Activated CD8-positive, alpha-beta memory T cell treated with anti-CD3 and anti-CD28 coated beads, Interleukin-2, amount 10 ng/mL, durations not matched to agents 7 days and 5 days (primary cell): ENCODE measurements around the gene KCNIP3. TPM values are rescaled to one million over a fixed set of nuclear protein-coding genes. Genes with fewer than 3 reads are reported as not detected.

Source experiments
- ATAC-seq: fragments of 150-1000 bp; cut with Tn5 transposase; one replicate; pipeline ENCODE4 v1.10.0; 2021; ENCODE audit warnings: moderate library complexity
- CTCF ChIA-PET: fragments of 350-600 bp; sonication (Branson Sonifier 250); formaldehyde crosslinking; loops from one replicate; lab custom pipeline; 2021; ENCODE audit warnings: antibody characterized with exemption; lab: Charles Lee
- DNase-seq: peaks from one replicate; pipeline ENCODE4 v3.0.0-alpha.2; 2020
- H3K27ac Mint-ChIP-seq: one replicate; pipeline ENCODE4 v1.8.0; 2021; ENCODE audit warnings: mild to moderate bottlenecking, mixed read lengths
- H3K27me3 Mint-ChIP-seq: one replicate; pipeline ENCODE4 v1.8.0; 2021; ENCODE audit warnings: mixed read lengths
- H3K36me3 Mint-ChIP-seq: one replicate; pipeline ENCODE4 v1.8.0; 2021; ENCODE audit warnings: mild to moderate bottlenecking, mixed read lengths
- H3K4me1 Mint-ChIP-seq: one replicate; pipeline ENCODE4 v1.8.0; 2021; ENCODE audit warnings: mixed read lengths
- H3K4me3 Mint-ChIP-seq: one replicate; pipeline ENCODE4 v1.8.0; 2021; ENCODE audit warnings: mild to moderate bottlenecking, moderate library complexity, mixed read lengths
- H3K9me3 Mint-ChIP-seq: one replicate; pipeline ENCODE4 v1.8.0; 2022; ENCODE audit warnings: low read depth, mixed read lengths
- total RNA-seq, 2 experiments: library from RNA; stranded (reverse); gene quantifications; one replicate each; pipeline ENCODE4 v1.2.3, GENCODE V29; 2021

Gene KCNIP3
- total RNA-seq, 2 experiments from 2014 or later, result not detected

DNA sequence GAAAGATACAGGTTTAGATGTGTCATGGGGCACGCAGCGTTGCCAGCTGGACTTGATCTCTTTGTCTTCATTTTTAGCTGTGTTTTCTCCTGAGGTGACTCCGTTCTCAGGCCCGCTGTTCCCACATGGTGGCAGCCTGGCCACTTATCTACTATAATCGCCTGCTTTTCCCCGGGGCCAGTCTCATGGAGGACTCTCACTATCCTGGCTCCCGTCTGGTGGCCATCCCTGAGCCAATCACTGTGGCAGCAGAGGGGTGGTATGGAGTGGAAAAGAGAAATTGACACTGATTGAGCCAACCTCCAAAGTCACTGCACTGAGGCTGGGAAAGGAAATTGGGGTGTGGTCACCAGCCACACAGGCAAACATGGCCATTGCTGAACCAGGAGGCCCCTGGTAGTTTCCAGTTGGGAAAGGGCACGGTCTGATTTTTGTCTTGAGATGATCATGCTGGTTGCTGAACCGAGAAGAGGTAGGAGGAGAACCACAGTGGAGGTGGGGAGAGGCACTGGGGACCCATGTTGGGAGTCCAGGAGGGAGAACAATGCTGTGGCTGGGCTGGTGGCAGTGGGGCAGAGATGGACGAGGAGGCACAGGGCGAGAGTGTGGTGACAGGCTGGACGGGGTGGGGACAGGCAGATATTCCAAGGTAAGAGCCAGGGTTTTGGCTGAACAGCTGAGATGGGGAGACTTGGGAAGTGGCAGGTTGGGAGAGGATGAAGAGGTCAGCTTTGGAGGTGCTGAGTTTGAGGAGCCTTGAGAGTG, 45.6 kb downstream of the KCNIP3 start:
- Mint-ChIP-seq H3K9me3 (no peaks in the 10 kb centered on the region), H3K4me3 (no peak overlapping the region), H3K4me1 (peaks cover 3% of the 10 kb centered on the region), H3K27me3 (peaks cover 44% of the 10 kb centered on the region), H3K27ac (no peak overlapping the region), H3K36me3 (no peaks in the 10 kb centered on the region)
- ATAC-seq, result no peak
- DNase-seq, result no peak
- CTCF ChIA-PET, result no interaction called here

DNA sequence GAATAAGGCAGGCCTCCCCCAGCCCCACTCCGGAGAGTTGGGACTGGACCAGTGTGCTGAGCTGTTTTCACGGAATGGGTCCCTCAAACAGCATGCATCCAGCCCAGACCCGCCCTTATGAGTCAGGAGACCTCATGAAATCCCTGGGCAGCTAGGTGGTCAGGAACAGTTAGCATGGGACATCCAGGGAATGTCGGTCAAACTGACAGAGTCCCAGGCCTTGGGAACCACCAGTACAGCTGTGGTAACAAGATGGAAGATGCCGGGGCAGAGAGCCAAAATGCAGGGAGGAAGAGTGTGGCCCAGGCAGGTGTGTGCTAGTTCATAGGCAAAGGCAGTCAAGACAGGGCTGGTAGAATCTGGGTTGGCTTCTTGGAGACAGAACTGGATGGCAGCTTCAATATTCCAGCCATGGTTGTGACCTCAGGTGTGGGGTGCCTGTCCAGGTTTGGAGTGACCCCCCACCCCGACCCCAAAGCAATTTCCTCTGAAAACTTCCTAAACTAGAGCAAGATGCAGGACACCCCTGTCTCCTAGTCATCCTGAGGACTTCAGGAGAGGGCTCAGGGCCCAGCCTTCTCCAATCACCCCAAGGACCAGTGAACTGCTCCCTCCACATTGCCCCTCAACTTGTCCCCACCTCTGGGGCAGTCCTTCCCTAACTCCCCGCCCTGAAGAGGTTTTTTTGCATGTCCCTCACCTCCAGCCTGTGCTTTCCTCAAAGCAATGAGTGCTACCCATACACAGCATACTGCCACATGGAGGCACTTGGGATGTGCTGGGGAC, 46.5 kb downstream of the KCNIP3 start:
- Mint-ChIP-seq H3K27me3 (peaks cover 51% of the 10 kb centered on the region), H3K4me1 (peaks cover 3% of the 10 kb centered on the region), H3K9me3 (no peaks in the 10 kb centered on the region), H3K27ac (no peak overlapping the region), H3K36me3 (no peaks in the 10 kb centered on the region), H3K4me3 (no peak overlapping the region)
- CTCF ChIA-PET, result interaction anchor here (1.9 kb wide), 1 partner anchor 9 kb away, joined by 6 read pairs; no protein-coding TSS in a partner anchor
- ATAC-seq, result no peak
- DNase-seq, result no peak

DNA sequence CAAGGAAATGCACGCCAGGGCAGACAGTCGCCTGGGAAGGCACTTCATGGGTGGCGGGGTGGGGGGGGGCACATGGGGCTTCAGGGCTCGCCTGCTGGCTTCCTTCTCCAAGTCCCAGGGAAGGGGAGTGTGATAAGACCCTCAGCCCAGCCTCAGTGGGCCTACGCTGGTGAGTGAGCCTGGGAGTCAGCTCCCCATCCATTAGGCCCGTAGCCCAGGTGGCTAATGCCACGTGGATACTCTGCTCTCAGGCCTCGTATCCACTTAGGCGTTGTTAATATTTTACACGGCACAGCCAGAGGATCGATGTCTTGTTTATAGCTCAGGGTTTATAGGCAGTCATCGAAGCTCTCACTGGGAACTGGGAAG, 47.1 kb downstream of the KCNIP3 start:
- DNase-seq (no peak), ATAC-seq (no peak)
- CTCF ChIA-PET, result interaction anchor here (1.6 to 1.9 kb wide), 2 partner anchors 10 to 113 kb away, joined by 6 to 7 read pairs; no protein-coding TSS in a partner anchor
- peaks cover 51% of the 10 kb centered on the region for H3K27me3 Mint-ChIP-seq
- H3K27ac Mint-ChIP-seq, result no peak overlapping the region
- H3K4me3 Mint-ChIP-seq, result no peak overlapping the region
- H3K36me3 Mint-ChIP-seq, result no peaks in the 10 kb centered on the region
- H3K9me3 Mint-ChIP-seq, result no peaks in the 10 kb centered on the region
- H3K4me1 Mint-ChIP-seq, result peaks cover 3% of the 10 kb centered on the region

DNA sequence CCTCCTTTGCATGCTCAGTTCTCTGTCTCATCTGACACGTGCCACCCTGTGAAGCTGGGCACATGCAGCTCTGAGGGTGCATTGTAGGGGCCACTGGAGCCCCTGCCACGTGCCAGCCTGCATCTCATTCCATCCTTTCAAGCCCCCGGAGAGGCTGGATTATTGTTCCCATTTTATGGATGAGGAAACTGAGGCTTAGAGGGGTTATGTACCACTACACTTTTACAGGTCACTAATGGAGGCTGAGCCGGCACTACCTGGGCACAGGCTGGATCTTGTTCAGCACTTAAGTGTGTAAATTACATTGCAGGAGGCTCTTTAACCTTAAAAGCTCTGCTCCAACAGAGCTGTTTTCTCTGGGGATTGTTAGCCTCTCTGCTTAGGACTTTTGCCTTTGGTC, 47.5 kb downstream of the KCNIP3 start:
- CTCF ChIA-PET, result interaction anchor here (0.7 to 1.9 kb wide), 6 partner anchors 10 to 113 kb away, joined by 3 to 7 read pairs (median 6); no protein-coding TSS in a partner anchor
- H3K9me3 Mint-ChIP-seq, result no peaks in the 10 kb centered on the region
- H3K4me1 Mint-ChIP-seq, result peaks cover 3% of the 10 kb centered on the region
- no peak overlapping the region for H3K27ac Mint-ChIP-seq
- ATAC-seq, result no peak
- H3K4me3 Mint-ChIP-seq, result no peak overlapping the region
- peaks cover 51% of the 10 kb centered on the region for H3K27me3 Mint-ChIP-seq
- DNase-seq, result no peak
- no peaks in the 10 kb centered on the region for H3K36me3 Mint-ChIP-seq

DNA sequence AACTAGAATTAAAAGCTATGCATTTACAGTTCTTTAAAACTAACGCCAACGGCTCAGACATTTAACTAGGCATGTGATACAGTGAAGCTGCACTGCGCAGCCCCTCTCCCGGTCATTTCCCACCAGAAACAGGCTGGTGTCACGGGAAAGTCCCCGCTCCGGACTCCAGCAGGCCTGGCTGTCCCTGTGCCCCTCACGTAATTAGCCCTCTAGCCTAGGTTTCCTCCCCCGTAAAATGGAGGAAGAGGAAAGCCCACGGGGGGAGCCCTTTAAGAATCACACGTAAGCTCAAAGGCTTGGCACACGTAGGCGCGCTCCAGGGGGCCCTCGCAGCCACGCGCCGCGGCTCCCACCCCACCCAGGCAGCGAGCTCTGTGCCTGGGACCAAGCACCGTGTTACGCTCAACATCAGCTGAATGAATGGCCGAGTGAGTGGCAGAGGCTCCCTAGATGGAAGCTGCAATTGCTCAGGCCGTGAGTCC, 48.0 kb downstream of the KCNIP3 start:
- peaks cover 3% of the 10 kb centered on the region for H3K4me1 Mint-ChIP-seq
- ATAC-seq, result peak; percentile 21
- no peak overlapping the region for H3K27ac Mint-ChIP-seq
- no peaks in the 10 kb centered on the region for H3K36me3 Mint-ChIP-seq
- no peak for DNase-seq
- peaks cover 48% of the 10 kb centered on the region for H3K27me3 Mint-ChIP-seq
- CTCF ChIA-PET, result interaction anchor here (0.7 to 1.9 kb wide), 10 partner anchors 11 to 322 kb away, joined by 3 to 7 read pairs (median 4); no protein-coding TSS in a partner anchor
- no peaks in the 10 kb centered on the region for H3K9me3 Mint-ChIP-seq
- H3K4me3 Mint-ChIP-seq, result peak overlapping the region; percentile 61

GRCh38 chr2:95345563-95346230, 48.5 kb downstream of the KCNIP3 start:
- CTCF ChIA-PET, result interaction anchor here (0.7 to 1.9 kb wide), 10 partner anchors 11 to 323 kb away, joined by 3 to 7 read pairs (median 4); no protein-coding TSS in a partner anchor
- Mint-ChIP-seq H3K4me3 (peak overlapping the region; percentile 61), H3K27ac (no peak overlapping the region), H3K36me3 (no peaks in the 10 kb centered on the region), H3K27me3 (peaks cover 48% of the 10 kb centered on the region), H3K4me1 (peaks cover 3% of the 10 kb centered on the region), H3K9me3 (no peaks in the 10 kb centered on the region)
- peak; percentile 90 for ATAC-seq
- peak; percentile 63 for DNase-seq

- CTCF ChIA-PET, result interaction anchor here (1.0 to 1.5 kb wide), 7 partner anchors 11 to 323 kb away, joined by 3 to 7 read pairs (median 4); no protein-coding TSS in a partner anchor
- peaks cover 3% of the 10 kb centered on the region for H3K4me1 Mint-ChIP-seq
- DNase-seq, result no peak
- ATAC-seq, result peak; percentile 17
- H3K27ac Mint-ChIP-seq, result no peak overlapping the region
- H3K36me3 Mint-ChIP-seq, result no peaks in the 10 kb centered on the region
- H3K27me3 Mint-ChIP-seq, result peaks cover 48% of the 10 kb centered on the region
- H3K9me3 Mint-ChIP-seq, result no peaks in the 10 kb centered on the region
- no peak overlapping the region for H3K4me3 Mint-ChIP-seq
Observed at GRCh38 chr2:95346231-95346737, 49.1 kb downstream of the KCNIP3 start.

DNA sequence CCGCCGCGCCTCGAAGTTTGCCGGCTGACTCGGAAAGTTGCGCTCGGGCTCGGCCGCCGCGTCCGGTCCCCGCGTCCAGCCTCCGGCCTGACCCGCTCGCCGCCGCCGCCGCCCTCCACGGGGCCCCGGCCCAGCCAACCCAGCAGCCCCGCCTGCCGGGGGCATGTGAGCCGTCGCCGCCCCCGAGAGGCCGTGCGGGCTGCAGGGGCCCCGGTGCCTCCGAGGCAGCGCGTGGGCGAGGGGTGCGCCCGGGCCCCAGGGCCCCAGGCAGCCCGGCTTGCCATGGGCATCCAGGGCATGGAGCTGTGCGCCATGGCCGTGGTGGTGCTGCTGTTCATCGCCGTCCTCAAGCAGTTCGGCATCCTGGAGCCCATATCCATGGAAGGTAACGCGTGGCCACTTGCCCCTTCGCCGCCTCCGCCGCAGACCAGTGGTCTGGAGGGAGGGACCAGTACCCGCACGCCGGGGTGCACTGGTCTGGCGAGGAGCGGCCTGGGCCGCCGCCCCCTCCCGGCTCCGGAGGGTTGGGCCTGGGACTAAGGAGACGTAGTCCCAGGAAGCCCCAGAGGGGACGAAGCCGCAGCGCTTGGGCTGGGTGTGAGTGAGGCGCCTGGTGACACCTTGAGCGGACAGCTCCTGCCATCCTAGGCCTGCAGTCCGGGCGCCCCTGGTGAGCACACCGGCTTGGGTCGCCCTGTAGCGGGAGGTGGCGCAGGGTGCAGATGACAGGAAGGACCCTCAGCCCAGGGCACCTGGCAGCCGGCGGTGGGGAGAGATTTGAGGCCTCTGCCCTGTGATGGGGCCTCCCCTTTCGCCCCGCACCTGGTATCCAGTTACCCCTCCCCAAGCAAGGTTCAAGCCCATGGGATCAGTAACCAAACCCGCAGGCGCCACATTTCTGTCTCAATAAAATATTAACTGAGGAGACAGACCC, 49.9 kb downstream of the KCNIP3 start:
- CTCF ChIA-PET, result no interaction called here
- Mint-ChIP-seq H3K27ac (no peak overlapping the region), H3K4me3 (no peak overlapping the region), H3K27me3 (peaks cover 46% of the 10 kb centered on the region), H3K9me3 (no peaks in the 10 kb centered on the region), H3K4me1 (peaks cover 3% of the 10 kb centered on the region), H3K36me3 (no peaks in the 10 kb centered on the region)
- no peak for DNase-seq
- no peak for ATAC-seq

GRCh38 chr2:95347681-95348608, 50.8 kb downstream of the KCNIP3 start:
- Mint-ChIP-seq H3K36me3 (no peaks in the 10 kb centered on the region), H3K27me3 (peaks cover 39% of the 10 kb centered on the region), H3K4me3 (no peak overlapping the region), H3K4me1 (peaks cover 3% of the 10 kb centered on the region), H3K27ac (no peak overlapping the region), H3K9me3 (no peaks in the 10 kb centered on the region)
- ATAC-seq (no peak), DNase-seq (no peak)
- CTCF ChIA-PET, result no interaction called here

DNA sequence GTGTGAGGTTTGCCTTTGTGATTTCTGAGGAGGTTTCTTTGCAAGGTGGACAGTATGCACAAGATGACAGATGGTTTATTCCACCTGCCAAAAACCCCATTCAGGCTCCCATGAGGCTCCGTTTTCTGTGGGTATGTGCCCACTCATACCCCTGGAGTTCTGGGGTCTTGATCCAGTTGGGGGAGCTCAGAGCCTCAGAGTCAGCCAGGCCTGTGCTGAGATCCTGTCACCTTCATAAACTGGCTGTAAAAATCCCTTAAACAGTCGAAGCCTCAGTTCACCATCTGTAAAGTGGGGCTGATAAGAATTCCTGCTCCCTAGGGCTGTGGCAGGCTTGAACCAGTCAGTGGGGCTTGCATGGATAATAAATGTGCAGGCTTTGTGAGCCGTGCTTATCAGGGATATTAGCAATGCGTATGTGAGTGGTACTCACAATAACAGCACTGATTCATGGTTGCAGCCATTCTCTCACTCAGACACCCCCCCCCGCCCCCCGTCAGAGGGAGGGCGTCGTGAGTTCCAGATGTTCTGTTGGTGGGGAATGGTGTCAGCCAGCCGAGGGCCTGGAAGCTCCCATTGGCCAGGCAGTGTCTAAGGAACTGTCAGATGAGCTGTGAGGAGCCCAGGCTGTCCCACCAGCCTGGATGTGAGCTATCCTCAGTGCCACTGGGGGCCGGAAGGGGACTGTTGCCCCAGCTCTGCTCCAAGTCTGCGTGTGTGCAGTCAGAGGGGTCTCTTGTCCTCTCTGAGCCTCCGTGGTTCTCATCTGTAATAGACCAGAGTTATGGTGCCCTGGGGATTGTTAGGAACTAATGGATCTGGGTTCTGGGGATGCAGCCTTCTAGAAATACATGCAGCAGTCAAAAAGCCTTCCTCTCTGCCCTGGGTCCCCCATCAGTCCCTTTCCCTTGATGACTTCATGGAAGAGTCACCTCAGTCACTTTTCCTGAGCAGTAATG, 51.7 kb downstream of the KCNIP3 start:
- ATAC-seq (no peak), DNase-seq (no peak)
- H3K4me1 Mint-ChIP-seq, result peaks cover 3% of the 10 kb centered on the region
- H3K9me3 Mint-ChIP-seq, result no peaks in the 10 kb centered on the region
- no peak overlapping the region for H3K4me3 Mint-ChIP-seq
- CTCF ChIA-PET, result no interaction called here
- no peak overlapping the region for H3K27ac Mint-ChIP-seq
- peaks cover 32% of the 10 kb centered on the region for H3K27me3 Mint-ChIP-seq
- H3K36me3 Mint-ChIP-seq, result no peaks in the 10 kb centered on the region
